GM18502 (cell line): ENCODE measurements around the gene FGD5.

ENCODE experiments used
- ATAC-seq: cut with Tn5 transposase; IDR thresholded peaks from one replicate; pipeline ENCODE4 v1.9.1; 2021; ENCODE audit warnings: mild to moderate bottlenecking; ENCODE audit not compliant: unreplicated experiment, poor library complexity

Gene FGD5

GRCh38 chr3:14826069-14826468, 7.3 kb downstream of the FGD5 start:
- no peak for ATAC-seq

- no peak for ATAC-seq
These were observed 9.0 kb downstream of the FGD5 start for GRCh38 chr3:14827776-14828175.

GRCh38 chr3:14829811-14830210, 11.0 kb downstream of the FGD5 start:
- no peak for ATAC-seq

GRCh38 chr3:14831916-14832450, 13.2 kb downstream of the FGD5 start:
- no peak for ATAC-seq

GRCh38 chr3:14832975-14833722, 14.4 kb downstream of the FGD5 start:
- ATAC-seq: no peak

GRCh38 chr3:14834121-14834520, 15.4 kb downstream of the FGD5 start:
- ATAC-seq: no peak

GRCh38 chr3:14834807-14835466, 16.2 kb downstream of the FGD5 start:
- no peak for ATAC-seq

- ATAC-seq: no peak
These were observed 17.3 kb downstream of the FGD5 start for GRCh38 chr3:14836049-14836468.

GRCh38 chr3:14837186-14837877, 18.6 kb downstream of the FGD5 start:
- no peak for ATAC-seq

GRCh38 chr3:14837878-14838258, 19.1 kb downstream of the FGD5 start:
- ATAC-seq: no peak

- no peak for ATAC-seq
These were observed 20.5 kb downstream of the FGD5 start for GRCh38 chr3:14839236-14839635.

GRCh38 chr3:14841836-14842235, 23.1 kb downstream of the FGD5 start:
- ATAC-seq: no peak

GRCh38 chr3:14842277-14842676, 23.5 kb downstream of the FGD5 start:
- no peak for ATAC-seq

- no peak for ATAC-seq
These were observed 24.6 kb downstream of the FGD5 start for GRCh38 chr3:14843321-14843720.

- no peak for ATAC-seq
These were observed 25.8 kb downstream of the FGD5 start for GRCh38 chr3:14844386-14845170.

GRCh38 chr3:14845180-14845579, 26.4 kb downstream of the FGD5 start:
- ATAC-seq: no peak

GRCh38 chr3:14845826-14846225, 27.1 kb downstream of the FGD5 start:
- ATAC-seq: no peak

- no peak for ATAC-seq
These were observed 27.6 kb downstream of the FGD5 start for GRCh38 chr3:14846226-14846880.

- ATAC-seq: no peak
These were observed 29.1 kb downstream of the FGD5 start for GRCh38 chr3:14847613-14848541.
